GM21381 (cell line): ENCODE data around the gene KLHL35.

Source experiments
- ATAC-seq: cut with Tn5 transposase; IDR thresholded peaks from one replicate; pipeline ENCODE4 v1.9.1; 2021; ENCODE audit warnings: mild to moderate bottlenecking, moderate library complexity; ENCODE audit not compliant: unreplicated experiment

KLHL35 gene

DNA sequence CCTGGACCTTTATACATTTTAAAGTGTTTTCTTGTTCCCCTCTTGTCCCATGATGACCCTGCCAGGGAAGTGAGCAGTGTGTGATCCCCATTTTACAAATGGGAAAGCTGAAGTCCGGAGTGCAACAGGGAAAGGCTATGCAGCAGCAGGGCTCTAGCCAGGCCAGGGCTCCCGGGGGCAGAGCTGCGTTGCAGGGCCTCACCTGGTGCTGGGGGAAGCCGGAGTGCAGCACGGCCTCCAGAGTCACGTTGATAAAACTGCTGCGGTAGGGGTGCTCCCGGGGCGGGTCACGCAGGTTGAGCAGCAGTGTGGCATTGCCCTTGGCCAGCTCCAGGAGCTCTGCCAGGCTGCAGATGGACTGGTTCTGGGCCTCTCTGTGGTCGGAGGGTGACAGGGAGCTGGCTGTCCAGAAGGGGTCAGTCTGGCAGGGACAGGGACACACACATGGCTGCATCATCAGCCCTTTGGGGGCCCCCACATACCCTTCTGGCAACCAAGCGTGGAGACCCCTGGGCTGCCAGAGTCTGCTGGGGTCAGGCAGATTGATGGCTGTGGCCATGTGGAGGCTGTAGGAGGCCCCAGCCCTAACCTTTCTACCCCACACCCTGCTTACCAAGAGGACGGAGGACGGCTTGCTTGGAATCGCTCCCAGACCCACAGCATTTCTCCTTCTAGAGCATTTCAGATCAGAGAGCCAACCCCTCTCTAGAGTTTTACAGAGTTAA is 9.3 kb upstream of the KLHL35 start:
- ATAC-seq, result no peak

DNA sequence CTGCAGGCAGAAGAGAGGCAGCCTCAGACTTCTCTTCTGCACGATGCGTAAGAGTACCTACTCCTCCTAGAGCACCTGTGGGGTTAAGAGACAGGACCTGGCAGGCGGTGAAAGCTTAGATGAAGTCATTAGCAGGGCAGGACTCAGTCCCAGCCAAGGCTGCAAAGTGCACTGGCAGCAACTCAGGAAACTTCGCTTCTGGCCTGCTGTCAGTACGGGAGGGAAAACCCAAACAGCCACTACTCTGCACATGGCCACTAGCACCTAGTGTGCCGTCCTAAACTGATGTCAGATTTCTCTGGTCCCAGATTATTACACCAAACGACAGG is 8.8 kb upstream of the KLHL35 start:
- ATAC-seq, result no peak

DNA sequence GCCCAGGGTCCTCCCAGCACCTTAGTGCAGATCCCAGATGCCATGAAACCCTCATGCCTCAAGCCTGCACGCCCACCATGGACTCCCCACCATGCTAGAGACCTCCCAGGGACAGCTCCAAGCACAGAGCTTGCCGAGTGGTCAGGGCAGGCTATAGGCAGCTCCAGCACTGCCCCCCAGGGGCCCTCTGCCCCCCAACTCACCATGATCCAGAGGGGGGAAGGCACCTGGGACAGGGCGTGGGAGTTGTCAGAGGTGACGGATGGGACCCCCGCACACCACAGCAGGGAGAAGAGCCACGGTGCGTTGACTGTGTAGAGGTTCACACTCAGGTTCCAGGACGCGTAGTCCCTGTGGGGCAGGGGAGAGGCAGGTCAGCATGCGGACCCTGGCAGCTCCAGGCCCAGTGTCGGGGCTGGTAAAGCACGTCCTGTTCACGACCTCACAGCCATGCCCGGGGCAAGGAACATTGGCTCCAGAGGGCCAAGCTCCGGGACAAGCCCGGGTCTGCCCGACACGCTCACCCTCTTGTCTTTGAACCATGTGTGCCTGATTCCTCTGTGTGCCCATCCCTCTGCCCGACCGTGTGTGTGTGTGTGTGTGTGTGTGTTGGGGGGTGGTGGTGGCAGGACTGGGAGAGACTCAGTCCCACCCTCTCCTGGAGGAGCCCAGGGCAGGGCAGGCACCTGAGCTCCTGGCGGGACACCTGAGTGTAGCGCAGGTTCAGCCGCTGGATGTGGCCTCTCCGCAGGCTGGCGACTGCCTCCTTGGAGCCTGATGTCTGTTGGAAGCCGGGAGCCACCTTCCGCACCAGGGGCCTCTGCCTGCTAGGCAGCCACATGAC is 8.2 kb upstream of the KLHL35 start:
- no peak for ATAC-seq

DNA sequence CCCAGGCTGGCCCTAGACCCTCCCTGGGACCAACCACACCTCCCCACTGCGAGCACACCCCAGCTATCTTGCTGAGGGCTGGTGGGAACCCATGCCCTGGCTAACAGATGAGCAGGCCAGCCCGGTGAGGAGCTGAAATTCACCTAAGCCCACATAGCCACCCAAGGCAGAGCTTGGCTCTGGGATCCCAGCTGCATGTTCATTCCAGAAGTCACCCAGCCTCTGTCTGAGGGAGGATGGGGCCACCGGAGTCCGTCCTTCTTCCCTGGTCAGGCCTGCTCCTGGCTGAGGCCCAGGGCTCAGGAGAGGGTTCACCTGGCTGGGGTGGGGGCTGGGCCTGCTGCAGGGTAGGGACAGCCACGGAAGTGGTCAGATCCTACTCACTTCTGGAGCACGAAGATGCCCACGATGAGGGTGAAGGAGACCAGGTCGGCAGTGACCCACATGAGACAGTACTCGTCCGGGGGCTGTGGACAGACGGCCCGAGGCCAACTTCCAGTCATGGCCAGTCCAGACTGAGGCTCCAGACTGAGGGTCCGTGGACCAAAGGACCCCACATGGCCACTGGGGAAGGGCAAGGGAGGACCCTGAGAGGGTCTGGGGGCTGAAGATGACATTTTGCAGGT is 6.6 kb upstream of the KLHL35 start:
- no peak for ATAC-seq

DNA sequence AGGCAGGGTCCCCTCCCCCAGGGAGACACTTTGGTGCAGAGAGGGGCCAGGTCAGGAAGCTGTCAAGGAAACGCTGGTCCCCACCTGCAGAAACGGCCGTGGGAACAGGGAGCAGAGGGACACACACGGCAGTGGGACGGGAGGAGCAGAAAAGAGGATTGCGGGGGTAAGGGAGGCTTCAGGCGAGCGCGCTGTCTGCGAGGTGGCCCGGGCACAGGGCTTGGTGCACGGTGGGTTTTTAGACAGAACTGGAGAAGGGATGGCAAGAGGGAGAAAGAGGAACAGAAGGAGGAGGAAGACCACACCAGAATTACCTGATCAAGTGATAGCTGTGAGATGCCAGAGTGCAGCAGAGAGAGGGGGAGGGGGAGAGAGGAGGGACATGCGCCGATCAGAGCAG is 6.0 kb upstream of the KLHL35 start:
- no peak for ATAC-seq

DNA sequence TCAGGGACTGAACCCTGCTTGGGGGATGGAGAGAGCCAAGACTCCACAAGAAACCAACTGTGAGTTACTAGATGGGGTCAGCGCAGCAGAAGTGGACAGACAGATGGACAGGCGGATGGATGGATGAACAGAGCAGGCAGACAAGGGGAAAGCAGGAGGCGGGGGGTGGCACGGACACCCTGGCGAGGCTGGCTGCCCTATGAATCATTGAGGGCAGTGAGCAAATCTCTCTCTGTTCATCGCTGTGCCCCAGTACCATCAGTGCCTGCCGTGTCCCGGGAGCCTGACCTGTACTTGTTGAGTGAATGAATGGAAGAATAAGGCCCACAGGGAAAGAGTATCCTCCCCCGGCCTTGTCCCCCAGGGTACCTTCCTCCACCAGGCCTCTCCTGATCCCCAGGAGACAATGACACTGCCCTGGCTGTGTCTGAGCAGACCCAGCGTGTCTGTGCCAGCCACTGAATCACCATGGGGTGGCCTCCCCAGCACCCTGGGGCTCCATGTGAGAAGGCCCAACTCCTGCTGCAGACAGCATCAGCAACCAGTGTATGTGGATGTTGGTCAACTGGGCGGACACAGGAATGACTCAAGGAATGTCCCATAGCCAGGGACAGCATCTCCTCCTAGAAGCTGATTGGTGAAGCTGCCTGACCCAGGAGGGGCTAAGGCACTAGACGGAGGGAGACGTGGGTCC is 5.1 kb upstream of the KLHL35 start:
- no peak for ATAC-seq

DNA sequence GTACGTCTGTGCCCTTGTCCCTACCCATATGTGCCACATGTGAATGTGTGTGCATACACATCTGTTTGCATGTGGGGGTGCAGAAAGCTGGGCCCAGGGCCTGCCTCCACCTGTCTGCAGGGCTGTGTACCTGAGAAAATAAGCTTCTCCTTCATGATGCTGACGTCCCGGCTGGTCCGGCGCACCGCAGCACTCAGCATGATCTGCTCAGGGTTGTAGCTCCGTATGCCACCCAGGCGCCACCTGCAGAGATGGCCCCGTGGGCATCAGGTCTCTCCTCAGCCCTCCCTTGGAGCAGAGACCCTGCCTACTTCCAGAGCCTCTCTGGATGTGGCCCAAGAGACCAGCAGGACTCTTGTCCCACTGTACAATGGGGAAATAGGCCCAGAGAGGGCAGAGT is 3.8 kb upstream of the KLHL35 start:
- ATAC-seq, result no peak

DNA sequence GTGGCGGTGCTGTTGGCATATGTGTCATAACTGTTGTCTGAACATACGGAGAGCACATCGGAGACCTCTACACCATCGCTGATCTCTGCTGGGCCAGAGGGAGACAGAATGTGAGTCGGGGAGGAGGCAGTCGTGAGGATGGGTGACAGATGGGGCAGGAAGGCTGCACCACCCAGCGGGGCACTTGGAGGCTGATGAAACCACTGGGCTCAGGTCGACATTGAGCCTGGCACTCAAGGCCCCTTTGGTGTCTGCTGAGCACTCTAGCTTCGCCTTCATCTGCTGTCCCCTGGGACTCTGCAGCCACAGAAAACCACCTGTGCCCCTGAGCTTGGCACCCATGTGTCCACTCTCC is 2.5 kb upstream of the KLHL35 start:
- ATAC-seq, result no peak

DNA sequence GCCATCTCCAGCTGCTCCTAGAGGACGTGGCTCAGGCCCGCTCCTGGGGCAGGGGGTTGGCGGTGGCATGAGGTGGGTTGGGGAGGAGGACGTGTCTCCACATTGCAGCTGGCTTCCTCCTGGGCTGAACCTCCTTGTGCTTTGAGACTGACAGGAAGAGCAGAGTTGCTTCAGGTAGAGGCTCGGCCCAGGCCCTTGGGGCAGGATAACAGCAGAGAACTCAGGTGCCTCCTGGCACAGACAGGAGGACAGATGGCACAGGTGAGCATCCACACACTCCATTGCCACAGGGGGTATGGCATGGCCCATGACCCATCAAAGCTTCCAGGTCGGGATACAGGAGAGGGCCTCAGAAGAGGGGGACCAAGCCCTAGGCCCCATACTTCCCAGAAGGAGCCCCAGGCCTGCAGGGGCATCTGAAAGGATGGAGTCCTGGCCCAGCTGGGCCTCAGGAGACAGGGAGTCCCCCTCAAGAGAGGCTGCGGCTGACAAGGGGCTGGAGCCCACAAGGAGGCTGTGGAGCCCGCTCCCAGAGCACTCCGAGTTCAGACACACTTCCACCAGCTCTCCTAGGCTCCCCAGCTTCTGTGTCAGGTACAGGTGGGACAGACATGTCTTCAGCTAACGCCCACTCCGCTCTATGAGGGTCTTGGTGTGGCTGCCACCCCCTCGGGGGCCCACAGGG is 2.0 kb upstream of the KLHL35 start:
- ATAC-seq, result no peak

DNA sequence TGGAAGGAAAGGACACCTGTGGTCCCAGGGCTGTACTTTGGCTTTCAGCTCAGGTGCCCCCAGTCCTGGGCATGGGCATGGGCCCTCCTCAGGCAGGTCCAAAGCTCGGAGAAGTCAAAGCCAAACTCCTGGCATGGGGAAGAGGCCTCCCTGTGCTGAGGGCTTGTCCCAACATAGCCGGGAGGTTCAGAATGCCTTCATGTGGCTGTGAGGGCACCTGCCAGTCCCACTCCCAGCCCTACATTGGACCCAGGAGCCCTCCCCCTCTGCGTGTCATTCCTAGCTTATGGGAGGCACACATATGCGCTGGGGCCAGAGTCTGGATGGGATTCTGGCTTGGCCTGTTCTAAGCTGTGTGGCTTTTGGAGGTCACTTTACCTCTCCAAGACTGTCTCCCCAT is 1.0 kb upstream of the KLHL35 start:
- no peak for ATAC-seq

DNA sequence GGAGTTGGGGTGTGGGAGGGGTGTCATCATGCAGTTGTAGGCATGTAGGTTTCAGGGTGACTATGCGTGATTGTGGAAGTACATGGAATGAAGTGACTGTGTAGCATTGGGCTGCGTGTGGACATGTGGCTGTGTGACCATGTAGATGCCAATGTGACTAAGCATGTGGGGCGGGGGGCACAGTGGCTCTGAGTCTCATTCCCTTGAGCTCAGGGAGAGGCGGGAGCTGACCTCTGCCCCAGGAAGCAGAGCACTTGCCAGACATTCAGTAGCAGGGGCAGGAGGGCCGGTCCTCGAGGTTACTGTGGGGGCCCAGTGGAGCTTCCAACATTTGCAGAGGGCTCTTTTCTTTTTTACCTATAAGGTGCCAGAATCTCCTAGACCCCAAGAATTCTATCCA is 440 bp upstream of the KLHL35 start:
- ATAC-seq, result no peak

DNA sequence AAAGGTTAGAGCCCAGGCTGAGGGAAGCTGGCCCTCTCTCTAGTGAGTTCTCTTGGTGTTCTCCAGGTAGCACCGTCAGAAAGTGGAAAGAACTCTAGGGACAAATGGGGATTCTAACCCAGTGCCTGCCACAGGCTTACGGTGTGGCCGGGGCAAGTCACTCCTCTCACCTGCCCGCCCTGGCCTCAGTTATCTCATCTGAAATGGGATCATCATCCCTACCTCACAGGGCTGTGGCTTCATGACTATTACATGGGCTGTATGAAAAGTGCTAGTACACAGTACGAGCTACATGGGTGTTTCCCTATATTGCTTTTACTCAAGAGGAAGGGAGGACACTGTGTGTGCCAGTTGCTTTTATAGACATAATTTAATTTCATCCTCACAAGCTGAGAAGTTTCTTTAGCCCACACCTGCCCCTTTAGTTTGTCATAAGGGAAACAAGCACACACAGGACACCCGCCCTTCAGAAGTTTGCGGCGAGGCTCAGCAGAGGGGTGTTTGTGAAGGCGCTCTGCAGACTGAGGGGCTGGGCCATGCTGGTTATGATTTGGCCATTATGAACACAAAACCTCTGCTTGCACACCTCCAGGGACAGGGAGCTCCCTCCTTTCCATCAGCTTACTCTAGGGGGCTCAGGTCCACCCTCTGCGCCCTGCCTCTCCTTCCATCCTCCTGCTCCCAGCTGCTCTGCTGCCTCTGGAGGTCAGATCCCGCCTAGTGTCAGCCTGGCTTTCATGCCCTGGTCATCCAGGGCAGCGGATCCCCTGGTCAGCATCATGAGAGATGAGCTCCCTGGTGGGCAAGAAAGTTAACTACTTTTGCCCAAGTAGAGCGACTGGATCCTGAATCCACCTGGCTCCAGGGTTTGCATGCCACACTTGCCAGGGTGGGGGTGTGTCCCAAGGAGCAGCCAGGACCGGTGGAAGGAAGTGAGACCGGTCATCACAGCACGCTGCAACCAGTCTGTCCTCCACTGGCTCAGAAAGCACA is 1.2 kb downstream of the KLHL35 start:
- no peak for ATAC-seq

DNA sequence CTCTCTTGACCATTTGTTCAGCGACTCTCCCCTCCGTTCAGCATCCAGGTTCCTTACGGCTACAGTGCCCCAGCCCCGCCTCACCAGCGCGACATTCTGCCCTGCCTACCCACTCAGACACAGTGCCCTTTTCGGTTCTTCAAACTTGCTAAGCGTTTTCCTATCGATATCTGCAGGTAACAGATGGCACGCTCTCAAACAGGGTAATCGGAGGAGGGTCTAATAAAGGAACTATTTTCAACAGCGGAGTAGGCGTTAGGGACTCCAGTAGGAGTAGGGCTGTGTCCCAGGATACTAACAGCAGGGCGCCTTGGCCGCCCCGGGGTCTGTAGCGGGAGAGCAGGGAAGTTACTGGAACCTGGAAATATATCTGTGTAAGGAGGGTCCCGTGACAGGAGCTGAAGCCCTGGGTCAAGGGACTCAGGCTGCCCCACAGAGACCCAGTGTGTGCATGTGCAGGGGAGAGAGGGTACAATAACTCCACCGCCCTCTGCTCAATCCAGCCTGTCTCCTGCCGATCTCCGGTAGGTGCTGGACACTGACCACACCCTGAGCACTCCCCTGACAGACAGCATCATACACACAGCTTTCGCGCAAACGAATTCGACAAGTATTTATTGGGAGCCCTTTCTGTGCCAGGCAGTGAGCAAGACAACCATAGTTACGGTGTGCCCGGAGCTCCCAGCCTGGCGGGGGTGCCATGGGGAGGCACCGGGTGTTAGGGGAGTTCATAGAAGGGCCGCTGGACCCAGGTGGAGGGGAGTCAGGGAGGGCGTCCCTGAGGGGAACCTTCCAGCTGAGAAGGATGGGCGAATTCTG is 2.1 kb downstream of the KLHL35 start:
- no peak for ATAC-seq

DNA sequence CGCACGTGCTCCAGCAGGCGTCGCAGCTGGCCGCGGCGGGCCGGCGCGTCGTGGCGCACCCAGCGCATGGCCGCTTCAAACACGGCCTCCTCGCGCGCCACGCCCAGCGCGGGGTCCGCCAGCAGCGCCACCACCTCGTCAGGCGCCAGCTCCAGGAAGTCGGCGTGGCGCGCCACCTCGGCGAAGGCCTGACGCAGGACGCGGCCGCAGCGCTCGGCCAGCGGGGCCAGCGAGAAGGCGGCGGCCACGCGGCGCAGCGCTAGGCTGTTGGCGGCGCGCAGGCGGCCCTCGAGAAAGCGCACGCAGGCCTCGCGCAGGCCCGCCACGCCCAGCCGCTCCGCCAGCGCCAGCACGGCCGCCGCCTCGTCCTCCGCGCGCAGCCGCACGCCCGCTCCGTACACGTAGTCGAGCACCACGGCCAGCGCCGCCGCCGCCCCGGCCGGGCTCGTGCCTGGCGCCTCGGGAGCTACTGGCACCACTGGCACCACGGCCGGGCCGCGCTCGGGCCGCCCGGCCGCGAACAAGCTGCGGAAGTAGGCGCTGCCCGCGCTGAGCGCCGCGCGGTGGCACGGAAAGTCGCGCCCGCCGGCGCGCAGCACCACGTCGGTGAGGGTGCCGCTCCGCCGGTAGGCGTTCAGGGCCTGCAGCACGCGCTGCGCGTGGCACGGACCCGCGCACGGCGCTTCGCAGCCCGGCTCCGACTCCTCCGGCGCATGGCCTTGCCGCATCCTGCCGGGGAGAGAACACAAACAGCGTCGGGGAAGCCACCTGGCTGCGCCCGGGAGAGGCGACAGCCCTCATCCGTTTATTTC is 2.9 kb downstream of the KLHL35 start:
- peak; percentile 46 for ATAC-seq

DNA sequence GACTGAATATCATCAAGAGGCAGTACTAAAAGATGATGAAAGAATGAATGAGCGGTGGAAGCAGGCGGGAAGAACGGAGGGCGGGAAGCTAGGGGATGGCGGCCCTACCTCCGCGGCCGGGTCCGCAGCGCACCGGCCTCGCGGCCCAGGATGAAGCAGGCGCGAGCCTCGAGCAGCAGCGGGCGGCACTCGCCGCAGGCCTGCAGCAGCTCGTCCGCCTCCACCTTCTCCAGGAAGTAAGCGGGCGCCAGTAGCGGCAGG is 3.4 kb downstream of the KLHL35 start:
- no peak for ATAC-seq

DNA sequence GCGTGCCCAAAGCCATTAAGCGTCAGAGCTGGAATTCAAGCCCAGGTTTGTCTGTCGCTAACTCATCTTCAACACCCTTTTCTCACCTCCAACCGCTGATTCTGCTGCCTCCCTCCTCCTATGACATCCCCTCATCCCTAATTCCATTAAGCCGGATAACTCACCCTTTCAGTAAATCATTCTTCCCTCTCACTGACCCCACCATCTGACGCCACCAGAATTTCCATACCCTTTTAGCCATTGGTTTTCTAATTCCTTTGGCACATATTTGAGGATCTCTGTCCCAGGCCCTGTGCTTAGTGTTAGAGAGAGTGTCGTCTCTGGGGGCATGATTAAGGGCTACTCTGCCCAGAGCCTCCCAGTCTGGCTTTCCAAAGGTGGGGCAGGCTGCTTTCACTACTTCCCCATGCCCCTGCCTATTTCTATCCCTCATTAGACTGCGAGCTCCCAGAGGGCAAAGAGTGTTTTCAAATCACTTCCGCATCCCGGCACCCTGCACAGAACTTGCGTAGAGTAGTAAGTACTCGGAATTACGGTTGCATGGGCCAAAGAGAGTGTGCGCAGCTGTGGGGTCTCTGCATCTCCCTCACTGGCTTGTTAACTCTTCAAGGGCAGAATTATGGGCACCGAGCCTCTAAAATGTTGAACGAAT is 3.9 kb downstream of the KLHL35 start:
- no peak for ATAC-seq

DNA sequence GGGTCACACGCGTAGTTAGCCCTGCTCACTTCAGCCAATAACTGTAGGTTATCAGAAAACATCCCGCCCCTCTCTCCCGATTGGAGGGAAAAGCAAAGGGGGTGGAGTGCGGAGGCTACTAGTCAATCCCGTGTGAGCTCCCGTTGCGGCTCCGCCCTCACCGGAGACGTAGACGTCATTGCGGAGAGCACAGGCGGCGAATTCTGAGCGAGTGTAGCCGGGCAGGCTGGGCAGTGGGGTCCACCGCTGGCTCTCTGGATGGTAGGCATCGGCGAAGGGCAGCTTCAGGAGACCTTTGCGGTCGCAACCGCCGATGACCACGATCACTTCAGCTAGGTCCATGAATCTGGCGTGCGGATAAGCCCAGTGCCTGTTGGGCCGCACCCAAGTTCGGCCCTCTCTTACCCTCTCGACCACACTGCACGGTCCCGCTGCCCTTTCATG is 4.7 kb downstream of the KLHL35 start:
- ATAC-seq, result no peak

DNA sequence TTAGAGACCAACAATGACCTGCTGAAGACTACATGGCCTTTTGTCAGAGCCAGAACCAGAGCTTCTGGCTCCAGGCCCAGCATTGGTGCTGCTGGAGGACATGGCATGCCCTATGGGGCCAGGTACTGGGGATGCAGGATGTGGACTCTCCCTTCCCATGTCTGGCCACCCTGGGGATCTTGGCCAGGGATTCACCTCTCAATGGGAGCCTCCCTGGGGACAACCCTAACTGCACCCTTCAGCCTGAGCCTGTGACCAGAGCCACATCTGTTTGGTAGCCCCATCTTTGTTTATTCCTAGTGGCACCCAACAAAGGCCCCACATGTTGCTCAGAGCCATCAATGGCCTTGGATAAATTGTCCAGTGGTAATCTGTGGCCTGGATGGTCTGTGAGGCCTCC is 5.8 kb downstream of the KLHL35 start:
- no peak for ATAC-seq
